Suppressor macrophage treated with lipopolysaccharide for 4 hours (primary cell): ENCODE measurements around the gene FBXL13.
"Not testable (repeated sequence)": the region's sequence is repeated elsewhere in the genome, so short reads cannot be mapped to it uniquely, and the experiment has no call there.

Source experiments
- DNase-seq: peaks from one replicate; pipeline ENCODE4 v3.0.0-alpha.2; 2020

FBXL13 gene

GRCh38 chr7:102810916-102811315, 263.7 kb downstream of the FBXL13 start:
- DNase-seq: no peak

- no peak for DNase-seq
Measured at GRCh38 chr7:102806613-102807012, 268.0 kb downstream of the FBXL13 start.

- DNase-seq: not testable (repeated sequence)
Measured at GRCh38 chr7:102795987-102796595, 278.5 kb downstream of the FBXL13 start.

GRCh38 chr7:102794567-102794966, 280.0 kb downstream of the FBXL13 start:
- DNase-seq: peak; percentile 38

- not testable (repeated sequence) for DNase-seq
Measured at GRCh38 chr7:102791831-102792230, 282.8 kb downstream of the FBXL13 start.

- DNase-seq: not testable (repeated sequence)
Measured at GRCh38 chr7:102791367-102791766, 283.2 kb downstream of the FBXL13 start.

GRCh38 chr7:102790364-102791100, 284.1 kb downstream of the FBXL13 start:
- not testable (repeated sequence) for DNase-seq

GRCh38 chr7:102788770-102789169, 285.8 kb downstream of the FBXL13 start:
- DNase-seq: not testable (repeated sequence)

GRCh38 chr7:102780926-102781325, 293.7 kb downstream of the FBXL13 start:
- DNase-seq: not testable (repeated sequence)

GRCh38 chr7:102778663-102779062, 295.9 kb downstream of the FBXL13 start:
- DNase-seq: not testable (repeated sequence)

GRCh38 chr7:102776217-102776616, 298.4 kb downstream of the FBXL13 start:
- not testable (repeated sequence) for DNase-seq

- DNase-seq: not testable (repeated sequence)
Measured at GRCh38 chr7:102770467-102770866, 304.1 kb downstream of the FBXL13 start.

GRCh38 chr7:102769657-102770192, 304.9 kb downstream of the FBXL13 start:
- not testable (repeated sequence) for DNase-seq

GRCh38 chr7:102763295-102763905, 311.2 kb downstream of the FBXL13 start:
- DNase-seq: not testable (repeated sequence)
